DLD1 (cell line): Measurements from ENCODE around the gene ZNF792.
"Not testable (repeated sequence)": the region's sequence is repeated elsewhere in the genome, so short reads cannot be mapped to it uniquely, and the experiment has no call there.

Experiments
- in situ Hi-C: cut with HindIII; loops from 2 replicates; pipeline ENCODE4 v1.10.0; 2017; ENCODE audit warnings: low sequenced_read_pairs

The ZNF792 gene

DNA sequence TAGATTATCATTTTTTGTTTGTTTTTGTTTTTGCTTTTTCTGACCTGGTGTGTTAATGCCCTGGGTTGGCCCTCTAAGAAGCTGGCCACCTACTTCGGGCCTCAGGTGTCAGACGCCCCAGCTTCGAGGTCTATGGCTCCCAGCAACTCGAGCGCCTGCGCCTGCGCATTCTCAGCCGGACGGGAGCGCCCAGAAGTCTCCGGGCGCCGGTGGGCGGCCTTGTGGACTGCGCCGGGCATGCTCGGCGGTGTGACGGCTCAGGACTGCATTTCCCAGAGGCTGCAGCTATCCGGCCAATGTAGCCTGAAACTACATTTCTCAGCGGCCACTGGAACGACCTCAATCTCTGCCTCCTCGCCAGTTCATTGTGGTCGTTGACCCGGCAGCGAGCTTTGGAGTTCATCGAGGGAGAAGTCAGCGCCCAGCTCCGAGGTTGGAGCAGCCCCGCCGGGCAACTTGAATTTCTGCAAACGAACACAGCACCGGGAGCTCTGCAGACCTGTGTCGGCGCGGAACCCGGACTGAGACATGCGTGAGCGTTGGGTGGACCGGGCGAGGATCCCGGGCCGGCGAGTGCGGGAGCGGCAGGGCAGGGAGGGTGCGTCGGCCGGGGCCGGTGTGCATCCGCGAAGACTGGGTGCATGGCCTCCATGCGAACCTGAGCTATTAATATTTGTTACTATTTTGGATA lies 37.2 kb downstream of the ZNF792 start, which contains the start of gene ZNF30:
TSS of gene ZNF30 (plus strand) at position 219 of the 691 bp plus-strand sequence. CDS start 3,045 bp downstream, outside the sequence.
- in situ Hi-C loops, result no loop called here

DNA sequence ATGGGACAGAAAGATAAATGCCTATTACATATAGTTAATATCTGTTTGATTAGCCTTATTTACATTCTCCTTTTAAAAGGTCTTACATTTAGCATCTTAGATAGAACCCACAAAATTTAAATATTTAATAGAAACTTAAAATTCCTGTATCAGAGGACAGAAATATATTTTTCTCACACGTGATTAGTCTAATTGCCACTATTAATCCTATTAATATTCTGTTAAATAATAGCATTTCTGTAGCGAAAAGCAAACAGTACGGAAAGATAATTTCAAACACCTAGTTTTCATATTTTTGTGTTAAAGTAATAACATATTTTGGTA lies 37.7 kb downstream of the ZNF792 start:
- in situ Hi-C loops, result no loop called here

DNA sequence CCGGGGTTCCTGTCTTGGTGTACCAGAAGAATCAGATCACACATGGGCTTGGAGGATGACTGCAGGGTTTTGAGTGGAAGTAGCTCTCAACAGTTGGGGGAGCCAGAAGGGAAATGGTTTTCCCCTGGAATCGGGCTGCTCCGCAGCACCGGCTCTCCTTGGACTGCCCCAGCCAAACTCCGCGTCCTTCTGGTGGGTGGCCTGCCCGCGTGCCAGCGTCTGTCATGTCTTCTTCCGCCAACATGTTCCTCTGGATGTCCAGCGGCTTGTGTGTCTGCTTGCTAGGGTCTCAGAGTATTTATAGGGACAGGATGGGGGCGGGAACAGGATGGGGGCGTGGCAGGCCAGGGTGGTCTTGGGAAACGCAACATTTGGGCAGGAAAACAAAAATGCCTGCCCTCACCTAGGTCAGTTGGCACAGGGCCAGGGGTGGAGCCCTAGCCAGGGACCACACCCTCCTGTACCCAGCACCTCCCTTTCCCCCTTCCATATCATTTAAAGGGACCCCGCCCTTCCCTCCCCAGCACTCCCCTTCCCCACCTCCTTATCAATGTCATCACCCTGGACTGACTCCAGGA lies 38.7 kb downstream of the ZNF792 start:
- in situ Hi-C loops, result no loop called here

GRCh38 chr19:34920090-34920786 lies 43.8 kb downstream of the ZNF792 start:
- in situ Hi-C loops, result not testable (repeated sequence)

DNA sequence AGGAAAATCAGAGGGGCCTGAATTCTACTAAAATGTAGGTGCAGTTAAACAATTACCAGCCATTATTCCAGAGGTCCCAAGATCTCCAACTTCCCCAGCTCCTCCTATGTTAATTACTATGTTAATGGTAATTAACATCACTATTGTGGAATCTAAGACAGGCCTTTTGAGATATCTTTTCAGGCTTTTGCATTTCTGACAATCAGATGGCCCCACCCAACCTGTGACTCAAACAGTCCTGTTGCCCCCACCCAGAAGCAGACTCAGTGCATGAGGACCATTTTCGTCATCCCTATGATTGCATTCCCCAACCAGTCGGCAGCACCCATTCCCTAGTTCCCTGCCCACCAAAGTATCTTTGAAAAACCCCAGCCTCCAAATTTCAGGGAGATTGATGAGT lies 45.8 kb downstream of the ZNF792 start:
- in situ Hi-C loops, result no loop called here

DNA sequence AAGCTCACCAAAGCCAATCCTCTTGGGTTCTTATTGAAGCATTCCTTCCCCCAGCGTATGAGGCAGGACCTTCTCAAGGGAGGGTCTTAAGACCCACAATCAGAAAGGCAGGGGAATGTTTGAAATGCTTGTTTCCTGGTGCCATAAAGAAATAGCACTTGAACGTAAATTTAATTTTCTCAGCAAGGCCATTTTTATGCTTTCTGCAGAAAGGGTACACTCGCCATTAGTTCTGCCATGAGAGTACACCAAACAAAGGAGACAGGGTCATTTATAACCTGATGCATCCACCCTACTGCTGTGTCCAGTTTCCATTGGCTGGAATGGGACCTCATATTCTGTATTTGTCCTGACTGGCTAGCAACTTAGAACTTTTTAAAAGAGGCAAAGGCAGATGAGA lies 46.9 kb downstream of the ZNF792 start:
- in situ Hi-C loops, result not testable (repeated sequence)

DNA sequence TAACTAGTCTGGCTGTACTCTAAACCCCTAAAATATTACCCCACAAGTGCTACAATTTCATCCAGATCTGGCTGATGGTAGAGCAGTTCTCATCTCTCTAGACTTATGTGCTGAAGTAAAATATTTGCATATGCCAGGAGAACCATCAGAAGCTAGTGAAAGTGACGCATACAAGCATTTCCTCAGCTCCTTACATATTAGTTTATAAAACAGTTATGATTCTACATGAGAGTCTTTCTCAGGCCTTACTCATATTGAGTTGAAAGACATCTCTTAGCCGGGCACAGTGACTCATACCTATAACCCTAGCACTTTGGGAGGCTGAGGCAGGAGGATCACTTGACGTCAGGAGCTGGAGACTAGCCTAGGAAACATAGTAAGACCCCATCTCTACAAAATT lies 53.3 kb downstream of the ZNF792 start:
- in situ Hi-C loops, result no loop called here
